Vagina (tissue), 2 donors: ENCODE measurements around the gene PALM.

Experiments used
- CTCF ChIP-seq, 3 experiments: fragments of 450-650 bp in 2 of 3; fragments of 200-600 bp in 1 of 3; sonication (generic) in 1 of 3; IDR thresholded peaks; one replicate each; pipeline ENCODE4 v1.5.1; 2017 to 2019; ENCODE audit warnings: antibody characterized with exemption in 3 of 3, mild to moderate bottlenecking in 2 of 3, moderate library complexity in 2 of 3
- POLR2AphosphoS5 ChIP-seq, 2 donors: sonication (generic); formaldehyde crosslinking; IDR thresholded peaks; one replicate each; pipeline ENCODE4 v1.9.0; 2017; ENCODE audit warnings: antibody characterized with exemption in 2 of 2, mild to moderate bottlenecking in 2 of 2, low read depth in 1 of 2; ENCODE audit not compliant: insufficient read depth in 1 of 2

DNA sequence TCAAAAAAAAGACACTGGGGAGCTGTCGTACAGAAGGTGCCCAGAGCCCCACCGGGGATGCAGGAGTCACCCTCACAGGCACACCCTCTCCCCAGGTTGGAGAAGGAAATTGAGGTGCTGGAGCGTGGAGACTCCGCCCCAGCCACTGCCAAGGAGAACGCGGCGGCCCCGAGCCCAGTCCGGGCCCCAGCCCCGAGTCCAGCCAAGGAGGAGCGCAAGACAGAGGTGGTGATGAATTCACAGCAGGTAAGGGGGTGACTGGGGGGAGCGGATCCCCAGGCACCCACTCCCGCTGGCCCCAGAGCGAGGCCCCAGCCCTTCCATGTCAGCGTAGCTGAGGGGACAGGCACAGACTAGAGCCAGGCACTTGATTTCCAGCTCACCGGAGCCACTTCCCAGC is 22.3 kb downstream of the PALM start:
- no peak for TF ChIP-seq POLR2AphosphoS5 (IDR thresholded peaks at IDR 0.05; ENCODE audit: insufficient read depth in 1 of 2, low read depth in 1 of 2)
- no peak for TF ChIP-seq CTCF (IDR thresholded peaks at IDR 0.05)
